GM18873 (cell line): ENCODE results near the gene TOP3A.

ENCODE experiments used
- ATAC-seq: cut with Tn5 transposase; IDR thresholded peaks from one replicate; pipeline ENCODE4 v1.9.1; 2021; ENCODE audit warnings: mild to moderate bottlenecking, moderate library complexity, moderate number of reproducible peaks; ENCODE audit not compliant: unreplicated experiment, low FRiP score

The TOP3A gene

DNA sequence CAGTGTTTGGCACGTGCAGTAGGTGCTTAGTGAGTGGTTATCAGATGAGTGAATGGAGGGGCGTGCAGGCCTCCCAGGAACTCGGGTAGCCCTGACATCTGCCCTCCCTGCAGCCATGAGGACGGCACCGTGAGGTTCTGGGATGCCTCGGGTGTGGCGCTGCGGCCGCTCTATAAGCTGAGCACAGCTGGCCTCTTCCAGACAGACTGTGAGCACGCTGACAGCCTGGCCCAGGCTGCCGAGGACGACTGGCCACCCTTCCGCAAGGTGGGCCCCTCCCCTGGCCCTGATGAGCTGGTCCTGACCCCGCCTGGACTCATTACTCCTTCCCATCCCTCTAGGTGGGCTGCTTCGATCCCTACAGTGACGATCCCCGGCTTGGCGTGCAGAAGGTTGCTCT is 78.3 kb downstream of the TOP3A start:
- ATAC-seq = no peak

DNA sequence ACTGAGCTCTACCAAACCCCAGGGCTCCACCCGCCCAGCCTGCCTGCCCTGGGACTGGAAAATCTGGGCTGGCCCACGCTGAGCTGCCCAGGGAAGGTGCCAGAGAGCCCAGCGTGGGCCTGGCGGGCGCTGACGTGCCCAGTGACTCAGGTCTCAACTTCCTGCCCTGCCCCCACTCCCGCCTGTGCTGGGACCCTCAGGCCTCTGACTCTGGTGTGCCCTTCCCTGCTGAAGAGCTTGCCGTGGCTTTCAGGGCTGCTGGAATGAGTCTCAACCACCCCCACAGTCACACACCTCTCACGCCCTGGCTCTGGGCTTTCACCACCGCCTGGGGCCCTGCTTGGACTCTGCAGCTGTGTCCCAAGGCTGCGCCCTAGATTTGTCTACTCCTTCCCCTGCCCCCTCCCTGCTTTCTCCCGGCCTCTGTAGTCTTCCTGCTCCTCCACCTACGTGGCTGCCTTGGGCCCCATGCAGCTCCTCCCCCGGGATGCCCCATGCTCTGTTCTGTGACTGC is 79.0 kb downstream of the TOP3A start:
- ATAC-seq = no peak

DNA sequence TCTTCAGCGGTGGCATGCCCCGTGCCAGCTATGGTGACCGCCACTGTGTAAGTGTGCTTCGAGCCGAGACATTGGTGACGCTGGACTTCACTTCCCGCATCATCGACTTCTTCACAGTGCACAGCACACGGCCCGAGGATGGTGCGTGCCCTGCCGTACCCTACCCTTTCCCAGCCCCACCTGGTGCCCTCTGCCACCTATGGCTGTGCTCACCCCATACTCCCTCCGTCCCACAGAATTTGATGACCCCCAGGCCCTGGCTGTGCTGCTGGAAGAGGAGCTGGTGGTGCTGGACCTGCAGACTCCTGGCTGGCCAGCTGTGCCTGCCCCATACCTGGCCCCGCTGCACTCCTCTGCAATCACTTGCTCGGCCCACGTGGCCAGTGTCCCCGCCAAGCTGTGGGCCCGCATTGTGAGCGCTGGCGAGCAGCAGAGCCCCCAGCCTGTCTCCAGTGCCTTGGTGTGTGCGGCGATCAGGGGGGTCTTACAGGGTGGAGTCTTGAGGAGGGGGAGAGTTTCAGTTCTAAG is 79.9 kb downstream of the TOP3A start:
- ATAC-seq = no peak

DNA sequence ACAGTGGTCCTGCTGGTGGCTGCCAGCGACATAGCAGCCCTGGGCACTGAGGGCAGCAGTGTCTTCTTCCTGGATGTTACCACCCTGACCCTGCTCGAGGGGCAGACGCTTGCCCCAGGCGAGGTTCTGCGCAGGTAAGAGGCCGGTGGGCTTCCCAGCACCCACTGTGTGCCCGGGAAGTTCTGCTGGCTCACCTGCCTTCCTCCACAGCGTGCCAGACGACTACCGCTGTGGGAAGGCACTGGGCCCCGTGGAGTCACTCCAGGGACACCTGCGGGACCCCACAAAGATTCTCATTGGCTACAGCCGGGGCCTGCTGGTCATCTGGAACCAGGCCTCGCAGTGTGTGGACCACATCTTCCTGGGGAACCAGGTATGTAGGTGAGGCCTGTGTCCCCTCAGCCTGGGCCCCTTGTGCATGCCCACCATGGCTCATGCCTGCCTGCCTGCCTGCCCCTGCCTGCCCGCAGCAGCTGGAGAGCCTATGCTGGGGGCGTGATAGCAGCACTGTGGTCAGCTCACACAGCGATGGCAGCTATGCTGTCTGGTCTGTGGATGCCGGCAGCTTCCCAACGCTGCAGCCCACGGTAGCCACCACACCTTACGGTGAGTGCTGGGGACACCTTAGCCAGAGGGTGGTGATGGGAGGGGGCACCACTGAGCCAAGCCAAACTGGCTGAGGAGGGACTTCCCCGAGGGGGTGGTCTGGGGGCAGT is 80.8 kb downstream of the TOP3A start:
- no peak for ATAC-seq

DNA sequence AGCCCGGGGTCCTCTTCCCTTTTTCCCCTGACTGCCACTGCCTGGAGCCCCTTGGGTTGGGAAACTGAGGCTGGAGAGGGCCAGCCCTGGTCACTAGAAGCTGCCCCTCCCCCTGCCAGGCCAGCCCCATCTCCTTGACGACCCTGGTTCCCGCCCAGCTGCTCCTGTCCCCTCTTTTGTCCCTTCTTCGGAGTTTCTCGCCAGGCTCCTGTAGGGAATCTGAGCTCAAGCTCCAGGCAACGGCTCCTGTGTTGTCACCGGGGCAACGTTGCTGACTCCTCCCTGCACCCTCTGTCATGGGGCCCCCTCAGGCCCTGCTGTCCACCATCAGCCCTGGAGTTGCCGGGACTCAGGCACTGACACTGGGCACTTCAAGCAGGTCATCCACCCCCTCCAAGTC is 83.6 kb downstream of the TOP3A start:
- ATAC-seq = no peak

DNA sequence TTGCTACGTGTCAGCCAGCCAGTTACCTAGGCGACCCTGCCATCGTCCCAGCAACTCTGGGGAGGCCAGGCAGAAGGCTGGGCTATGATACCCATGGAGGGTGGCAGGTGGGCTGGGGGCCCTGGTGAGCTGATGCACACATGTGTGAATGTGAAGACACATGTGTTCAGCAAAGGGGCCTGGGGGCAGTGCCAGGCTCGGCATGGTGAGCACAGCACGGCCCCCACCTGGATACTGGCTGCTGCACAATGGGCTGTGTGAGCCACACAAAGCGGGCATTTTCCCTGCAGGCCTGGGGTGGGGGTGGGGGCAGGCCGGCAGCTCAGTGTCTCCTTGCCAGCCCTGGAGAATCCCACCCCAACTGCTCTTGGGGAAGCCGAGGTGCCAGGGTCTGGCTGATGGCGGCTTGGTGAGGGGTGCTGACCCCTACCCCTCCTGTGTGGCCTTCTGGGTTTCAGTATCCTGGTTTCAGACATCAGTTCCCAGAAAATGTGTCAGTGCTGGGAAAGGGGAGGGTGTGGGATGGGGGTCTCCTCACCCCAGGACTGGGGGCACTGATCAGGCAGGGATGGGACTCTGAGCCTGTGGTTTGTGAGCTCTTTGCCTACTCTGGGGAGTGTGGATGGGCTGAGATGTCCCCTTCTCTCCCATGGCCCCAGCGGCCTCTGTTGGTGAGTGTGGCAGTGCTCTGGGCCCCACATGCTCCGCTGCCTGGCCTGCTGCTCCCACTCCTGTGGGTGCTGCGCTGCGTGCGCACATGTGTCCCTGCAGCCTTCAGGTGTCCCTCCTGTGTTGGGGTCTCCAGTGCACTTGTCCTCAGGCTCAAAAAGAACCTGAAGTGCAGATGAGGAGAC is 84.3 kb downstream of the TOP3A start:
- ATAC-seq = no peak

DNA sequence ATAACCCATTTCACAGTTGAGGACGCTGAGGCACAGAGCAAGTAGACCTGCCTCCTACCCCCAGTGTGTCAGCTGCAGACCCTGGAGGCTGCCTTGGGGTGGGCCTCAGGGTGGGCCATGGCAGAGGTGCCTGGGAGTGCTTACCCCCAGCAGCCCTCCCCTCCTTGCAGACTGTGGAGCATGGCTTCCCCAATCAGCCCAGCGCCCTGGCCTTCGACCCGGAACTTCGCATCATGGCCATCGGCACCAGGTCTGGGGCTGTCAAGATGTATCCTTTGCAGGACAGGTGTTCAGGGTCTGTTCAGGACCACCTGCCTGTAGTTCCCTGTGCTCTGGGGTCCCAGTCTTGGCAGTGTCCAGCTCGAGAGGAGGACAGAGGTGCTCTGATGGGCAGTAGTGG is 85.0 kb downstream of the TOP3A start:
- no peak for ATAC-seq

DNA sequence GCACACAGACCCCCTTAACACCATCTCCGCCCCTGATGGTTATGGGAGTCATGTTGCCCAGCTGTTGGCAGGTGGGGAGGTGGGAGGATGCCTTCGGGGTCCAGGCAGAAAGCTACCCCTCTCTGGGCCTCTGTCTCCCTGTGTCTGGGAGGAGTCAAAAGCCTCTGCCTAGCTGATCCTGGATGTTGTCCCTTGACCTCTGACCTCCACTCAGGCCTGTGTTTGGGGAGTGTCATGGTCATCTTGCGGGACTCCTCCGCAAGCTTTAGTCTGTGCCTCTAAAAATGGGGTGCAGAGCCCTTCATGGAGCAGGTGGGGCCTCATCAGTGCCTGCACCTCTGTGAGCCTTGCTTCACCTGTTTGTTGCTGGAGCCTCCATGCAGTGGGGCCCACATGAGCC is 85.5 kb downstream of the TOP3A start:
- ATAC-seq = no peak

DNA sequence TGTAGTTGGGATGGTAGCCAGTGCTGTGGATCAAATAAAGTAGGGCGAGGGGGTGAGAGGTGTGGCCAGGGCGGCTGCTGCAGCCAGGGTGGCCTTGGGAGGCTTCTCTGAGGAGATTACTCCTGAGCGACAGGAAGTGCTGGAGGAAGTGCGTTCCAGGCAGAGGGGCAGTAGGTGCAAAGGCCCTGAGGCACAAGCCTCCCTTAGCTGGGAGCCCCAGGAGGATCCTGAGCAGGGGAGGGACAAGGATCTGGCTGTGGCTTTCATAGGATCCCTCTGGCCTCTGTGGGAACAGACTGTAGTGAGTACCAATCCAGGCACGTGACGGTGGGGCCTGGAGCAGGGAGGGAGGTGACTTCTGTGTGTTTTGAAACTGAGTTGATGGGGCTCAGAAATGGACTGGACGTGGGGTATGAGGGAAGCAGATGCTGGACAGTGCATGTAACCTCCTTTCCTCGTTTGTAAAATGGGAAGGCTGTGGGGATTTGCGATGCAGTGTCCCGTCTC is 86.6 kb downstream of the TOP3A start:
- no peak for ATAC-seq

DNA sequence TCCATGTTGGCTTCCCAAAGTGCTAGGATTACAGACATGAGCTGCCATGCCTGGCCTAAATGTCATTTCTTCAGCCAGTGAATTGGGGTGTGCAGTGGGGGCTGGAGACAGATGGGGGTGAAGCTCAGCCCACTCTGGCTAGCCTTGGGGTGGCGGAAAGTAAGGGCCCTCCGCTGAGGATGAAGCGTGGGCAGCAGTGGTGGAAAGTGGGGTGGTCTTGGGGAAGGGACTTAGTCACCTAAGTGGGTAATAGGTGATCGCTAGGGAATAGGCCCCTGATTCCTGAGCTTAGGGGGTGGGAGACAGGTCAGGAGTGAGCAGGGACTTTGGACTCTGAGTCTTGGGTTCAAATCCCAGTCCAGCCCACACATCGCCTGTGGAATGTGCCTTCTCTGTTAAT is 87.2 kb downstream of the TOP3A start:
- no peak for ATAC-seq

DNA sequence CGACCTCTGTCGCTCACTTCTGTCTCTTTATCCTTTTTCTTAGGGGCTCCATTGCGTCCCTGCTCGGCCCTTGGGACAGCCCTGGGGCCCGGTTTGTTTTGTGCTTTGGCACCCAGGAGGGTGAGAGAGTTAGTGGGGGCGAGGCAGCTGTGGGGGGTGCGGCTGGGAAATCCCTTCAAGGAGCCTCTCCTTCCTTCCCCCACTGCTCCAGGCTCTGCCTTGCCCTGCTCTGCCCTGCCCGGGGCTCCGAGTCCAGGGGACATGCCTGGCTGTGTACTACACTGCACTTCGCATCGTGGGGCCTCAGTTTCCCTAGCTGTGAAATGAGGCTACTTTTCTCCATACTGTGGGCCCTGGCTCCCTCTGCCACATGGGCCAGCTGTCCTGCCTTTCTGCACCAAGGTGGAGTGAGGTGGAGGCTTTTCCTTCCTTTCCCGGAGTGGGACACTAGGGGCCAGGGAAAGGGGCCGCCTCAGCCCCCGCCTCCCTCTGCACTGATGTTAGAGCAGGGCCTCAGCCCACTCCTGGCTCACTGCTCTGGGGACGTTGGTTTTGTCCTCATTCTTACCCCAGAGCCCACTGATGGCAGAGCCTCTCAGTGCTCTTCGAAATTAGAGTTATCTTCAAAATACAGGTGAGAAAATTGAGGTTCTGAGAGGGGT is 88.4 kb downstream of the TOP3A start:
- ATAC-seq = no peak

DNA sequence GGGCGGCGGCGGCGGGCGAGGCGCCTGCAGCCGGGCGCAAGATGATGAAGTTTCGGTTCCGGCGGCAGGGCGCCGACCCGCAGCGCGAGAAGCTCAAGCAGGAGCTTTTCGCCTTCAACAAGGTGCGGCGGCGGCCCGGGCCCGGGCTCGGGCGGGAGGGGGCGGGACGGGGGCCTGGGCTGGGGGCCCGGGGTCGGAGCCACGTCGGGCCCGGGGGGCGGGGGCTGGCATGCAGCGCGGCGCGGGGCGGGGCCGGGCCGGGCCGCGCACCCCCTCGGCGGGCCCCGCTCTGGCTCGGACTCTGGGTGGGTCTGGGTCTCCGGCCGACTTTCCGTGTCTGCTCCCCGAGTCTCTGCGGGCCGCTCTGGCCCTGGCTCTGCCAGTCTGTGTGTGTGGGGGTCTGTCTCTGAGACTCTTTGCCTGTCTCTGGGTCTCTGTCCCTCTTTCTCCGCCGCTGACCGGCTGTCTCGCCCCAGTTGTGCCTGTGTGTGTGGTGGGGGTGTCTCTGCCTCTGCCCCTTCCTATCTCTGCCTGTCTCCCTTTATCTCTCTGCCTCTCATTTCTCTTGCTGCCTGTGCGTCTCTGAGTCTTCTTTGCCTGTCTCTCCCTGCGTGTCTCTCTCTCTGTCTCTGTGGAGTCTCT is 89.0 kb downstream of the TOP3A start:
- ATAC-seq = no peak

DNA sequence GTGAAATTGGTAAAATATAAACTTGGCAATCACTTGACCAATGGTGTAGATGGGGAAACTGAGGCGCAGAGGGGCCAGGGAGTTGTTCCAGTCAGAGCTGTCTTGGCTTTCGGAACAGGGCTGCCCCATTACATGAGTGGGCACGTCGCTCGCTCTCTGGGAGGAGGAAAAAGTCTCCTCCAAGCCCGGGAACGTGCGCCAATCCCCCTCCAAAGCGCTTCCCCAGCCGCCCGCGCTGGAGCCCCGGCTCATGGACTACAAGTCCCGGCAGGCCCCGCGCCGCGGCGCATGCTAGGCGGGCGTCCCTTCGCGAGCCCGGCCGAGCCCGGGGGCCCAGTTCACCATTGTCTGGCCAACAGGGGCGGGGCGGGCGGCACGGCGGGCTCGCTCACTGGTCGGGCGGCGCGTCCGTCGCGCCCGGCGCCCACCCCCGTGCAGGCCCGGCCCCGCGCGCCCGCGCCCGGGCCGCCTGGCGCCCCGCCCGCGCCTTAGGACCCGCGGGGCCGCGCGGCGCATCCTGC is 89.6 kb downstream of the TOP3A start, which contains the start of gene LLGL1:
TSS of gene LLGL1 (plus strand) at position 515 of the 521 bp plus-strand sequence. CDS start 48 bp downstream, outside the sequence.
- ATAC-seq = peak; percentile 43

DNA sequence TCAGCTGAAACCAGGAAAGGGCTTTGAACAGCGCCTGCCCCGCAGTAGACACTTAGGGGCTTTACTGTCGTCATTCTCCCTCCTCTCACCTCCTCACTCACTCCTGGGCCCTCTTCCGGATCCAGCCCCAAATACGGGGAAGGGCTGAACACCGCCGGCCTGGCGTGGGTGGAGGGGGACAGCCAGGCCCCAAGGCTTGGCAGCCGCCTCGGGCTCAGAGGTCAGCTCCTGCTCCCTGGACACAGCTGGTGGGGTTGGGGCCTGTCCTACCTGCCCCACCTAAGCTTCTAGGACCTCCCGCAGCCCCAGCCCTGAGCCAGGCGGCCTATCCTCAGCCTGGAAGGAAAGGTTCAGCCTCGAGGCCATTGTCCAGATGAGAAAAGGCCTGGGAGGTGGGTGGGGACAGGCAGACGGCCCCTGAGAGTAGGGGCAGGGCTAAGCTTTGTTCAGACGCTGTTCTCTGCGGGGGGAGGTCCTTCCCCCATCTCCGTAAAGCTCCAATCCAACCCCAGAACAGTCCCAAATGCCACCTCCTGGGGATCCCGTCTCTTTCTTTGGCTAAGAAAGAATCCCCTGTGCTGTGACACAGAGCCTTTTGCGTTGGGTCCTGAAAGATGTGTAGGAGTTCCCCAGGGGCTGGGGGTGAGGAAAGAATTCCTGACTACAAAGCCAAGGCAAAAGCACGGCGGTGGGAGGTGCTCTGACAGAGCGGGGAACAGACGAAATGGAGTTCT is 90.2 kb downstream of the TOP3A start:
- no peak for ATAC-seq

DNA sequence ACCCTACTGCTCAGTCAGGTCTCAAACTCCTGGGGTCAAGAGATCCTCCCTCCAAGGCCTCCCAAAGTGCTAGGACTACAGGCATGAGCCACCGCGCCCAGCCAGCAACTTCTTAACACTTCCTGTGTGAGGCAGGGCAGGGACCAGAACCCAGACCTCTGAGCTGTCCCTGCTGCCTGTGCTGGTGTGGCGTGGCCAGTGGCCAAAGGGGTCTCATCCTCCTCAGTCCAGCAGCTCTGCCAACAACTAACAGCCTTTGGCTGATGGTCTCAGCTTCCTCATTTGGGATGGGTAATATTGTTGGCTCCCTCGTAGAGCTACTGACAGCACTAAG is 90.8 kb downstream of the TOP3A start:
- ATAC-seq = no peak
